ENCODE measurements around the gene POU2F1.

POU2F1 gene

DNA sequence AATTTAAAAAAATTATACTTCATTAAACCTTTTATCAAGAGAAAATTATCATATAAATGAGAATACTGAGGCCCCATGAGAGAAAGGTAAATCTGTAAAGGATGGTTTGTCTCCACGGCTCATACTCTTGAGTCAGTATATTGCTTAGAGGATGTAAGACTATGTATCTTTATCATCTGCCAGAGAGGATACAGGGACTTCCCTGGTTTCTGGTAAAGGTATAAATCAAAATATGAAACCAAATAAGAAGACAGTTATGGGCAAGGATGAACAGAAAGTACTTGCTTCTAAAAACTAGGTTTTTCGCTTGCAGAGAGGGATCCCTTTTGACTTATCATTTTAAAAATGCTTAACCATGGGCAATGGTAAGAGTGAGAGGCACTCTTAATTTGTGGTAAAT lies 112.4 kb downstream of the POU2F1 start:
- Histone ChIP-seq H3K4me2 (ENCODE audit: low read depth, low read length) (peak overlapping the region; percentile 7), H3K27me3 (replicated peaks; ENCODE audit: insufficient read depth, low read length) (no peaks in the 10 kb centered on the region), H3K79me2 (ENCODE audit: low read length) (peaks cover 39% of the 10 kb centered on the region), H3K9me2 (replicated peaks; ENCODE audit: insufficient read depth, low read length) (no peaks in the 10 kb centered on the region), H3K4me1 (ENCODE audit: low read length) (peaks cover 41% of the 10 kb centered on the region), H3K9ac (ENCODE audit: low read length) (no peak overlapping the region), H4K20me1 (ENCODE audit: insufficient read depth, low read length) (no peaks in the 10 kb centered on the region), H3K4me3 (ENCODE audit: low read length) (no peak overlapping the region), H3F3A (ENCODE audit: insufficient read depth, low read length) (peaks cover 37% of the 10 kb centered on the region), H2AFZ (ENCODE audit: low read length) (no peak overlapping the region), H3K36me3 (replicated peaks; ENCODE audit: insufficient read depth, low read length) (no peaks in the 10 kb centered on the region), H3K27ac (ENCODE audit: low read length) (peak overlapping the region; percentile 4; the same call in 1 of the 2 replicates), H3K9me3 (replicated peaks; ENCODE audit: insufficient read depth, low read length) (no peaks in the 10 kb centered on the region)
- peak; percentile 47 for DNase-seq
- TF ChIP-seq EZH2phosphoT487 (IDR thresholded peaks at IDR 0.05; ENCODE audit: low read length) = no peak
- TF ChIP-seq, protein P1, sequence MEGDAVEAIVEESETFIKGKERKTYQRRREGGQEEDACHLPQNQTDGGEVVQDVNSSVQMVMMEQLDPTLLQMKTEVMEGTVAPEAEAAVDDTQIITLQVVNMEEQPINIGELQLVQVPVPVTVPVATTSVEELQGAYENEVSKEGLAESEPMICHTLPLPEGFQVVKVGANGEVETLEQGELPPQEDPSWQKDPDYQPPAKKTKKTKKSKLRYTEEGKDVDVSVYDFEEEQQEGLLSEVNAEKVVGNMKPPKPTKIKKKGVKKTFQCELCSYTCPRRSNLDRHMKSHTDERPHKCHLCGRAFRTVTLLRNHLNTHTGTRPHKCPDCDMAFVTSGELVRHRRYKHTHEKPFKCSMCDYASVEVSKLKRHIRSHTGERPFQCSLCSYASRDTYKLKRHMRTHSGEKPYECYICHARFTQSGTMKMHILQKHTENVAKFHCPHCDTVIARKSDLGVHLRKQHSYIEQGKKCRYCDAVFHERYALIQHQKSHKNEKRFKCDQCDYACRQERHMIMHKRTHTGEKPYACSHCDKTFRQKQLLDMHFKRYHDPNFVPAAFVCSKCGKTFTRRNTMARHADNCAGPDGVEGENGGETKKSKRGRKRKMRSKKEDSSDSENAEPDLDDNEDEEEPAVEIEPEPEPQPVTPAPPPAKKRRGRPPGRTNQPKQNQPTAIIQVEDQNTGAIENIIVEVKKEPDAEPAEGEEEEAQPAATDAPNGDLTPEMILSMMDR (IDR thresholded peaks at IDR 0.05; ENCODE audit: low read length) = no peak

DNA sequence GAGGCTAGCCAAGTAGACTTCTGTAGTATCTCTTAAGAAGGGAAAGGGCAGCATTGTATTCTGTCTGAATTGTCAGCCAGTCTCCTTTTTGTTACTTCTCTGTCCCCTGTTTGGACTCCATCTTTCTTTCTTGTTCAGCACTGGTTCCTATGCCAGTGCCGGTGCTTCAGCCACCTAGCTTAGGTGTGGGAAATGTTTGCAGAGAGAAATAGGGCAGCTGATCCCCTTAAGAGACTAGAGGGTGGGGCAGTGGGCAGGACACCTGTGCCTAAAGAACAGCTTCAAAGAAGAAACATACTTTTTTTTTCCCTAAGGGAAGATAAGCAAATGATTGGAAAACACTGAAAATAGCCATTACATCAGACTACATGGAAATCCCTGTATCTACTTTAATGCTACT lies 113.0 kb downstream of the POU2F1 start:
- H3K9me3 ChIP-seq (replicated peaks; ENCODE audit: insufficient read depth, low read length) = no peaks in the 10 kb centered on the region

GRCh38 chr1:167339405-167339804 lies 118.7 kb downstream of the POU2F1 start:
- DNase-seq = no peak
- TF ChIP-seq EZH2phosphoT487 (IDR thresholded peaks at IDR 0.05; ENCODE audit: low read length) (no peak), EZH2 (optimal IDR thresholded peaks at IDR 0.05; ENCODE audit: low read depth, low read length) (no peak)
- TF ChIP-seq, protein P1 (IDR thresholded peaks at IDR 0.05; ENCODE audit: low read length) = no peak
- H3K27me3 ChIP-seq (replicated peaks; ENCODE audit: insufficient read depth, low read length) = no peaks in the 10 kb centered on the region
- H3K9me3 ChIP-seq (replicated peaks; ENCODE audit: insufficient read depth, low read length) = no peaks in the 10 kb centered on the region
- H2AFZ ChIP-seq (ENCODE audit: low read length) = no peak overlapping the region
- H3K9me2 ChIP-seq (replicated peaks; ENCODE audit: insufficient read depth, low read length) = no peaks in the 10 kb centered on the region
- H3K9ac ChIP-seq (ENCODE audit: low read length) = no peak overlapping the region
- no peaks in the 10 kb centered on the region for H4K20me1 ChIP-seq (ENCODE audit: insufficient read depth, low read length)
- H3K27ac ChIP-seq (ENCODE audit: low read length) = no peak overlapping the region
- no peak overlapping the region for H3K4me2 ChIP-seq (ENCODE audit: low read depth, low read length)
- H3K4me1 ChIP-seq (ENCODE audit: low read length) = no peaks in the 10 kb centered on the region
- H3K4me3 ChIP-seq (ENCODE audit: low read length) = no peak overlapping the region
- peaks cover 20% of the 10 kb centered on the region; the same call in 1 of the 2 replicates for H3K79me2 ChIP-seq (ENCODE audit: low read length)
- H3K36me3 ChIP-seq (replicated peaks; ENCODE audit: insufficient read depth, low read length) = no peaks in the 10 kb centered on the region
- no peaks in the 10 kb centered on the region for H3F3A ChIP-seq (ENCODE audit: insufficient read depth, low read length)

More for the DNA sequence above, 113.0 kb downstream of the POU2F1 start:
- peaks cover 31% of the 10 kb centered on the region for H3F3A ChIP-seq (ENCODE audit: insufficient read depth, low read length)
- no peak overlapping the region for H3K4me3 ChIP-seq (ENCODE audit: low read length)
- no peak overlapping the region for H2AFZ ChIP-seq (ENCODE audit: low read length)
- H3K27me3 ChIP-seq (replicated peaks; ENCODE audit: insufficient read depth, low read length) = no peaks in the 10 kb centered on the region
- DNase-seq = no peak
- peaks cover 39% of the 10 kb centered on the region for H3K79me2 ChIP-seq (ENCODE audit: low read length)
- TF ChIP-seq, protein P1 (IDR thresholded peaks at IDR 0.05; ENCODE audit: low read length) = no peak
- no peak for TF ChIP-seq EZH2phosphoT487 (IDR thresholded peaks at IDR 0.05; ENCODE audit: low read length)
- TF ChIP-seq EZH2 (optimal IDR thresholded peaks at IDR 0.05; ENCODE audit: low read depth, low read length) = no peak
- H3K4me2 ChIP-seq (ENCODE audit: low read depth, low read length) = peak overlapping the region; percentile 7
- H4K20me1 ChIP-seq (ENCODE audit: insufficient read depth, low read length) = no peaks in the 10 kb centered on the region
- H3K9ac ChIP-seq (ENCODE audit: low read length) = no peak overlapping the region
- H3K27ac ChIP-seq (ENCODE audit: low read length) = peak overlapping the region; percentile 4; the same call in 1 of the 2 replicates
- peaks cover 37% of the 10 kb centered on the region for H3K4me1 ChIP-seq (ENCODE audit: low read length)
- no peaks in the 10 kb centered on the region for H3K36me3 ChIP-seq (replicated peaks; ENCODE audit: insufficient read depth, low read length)
- no peaks in the 10 kb centered on the region for H3K9me2 ChIP-seq (replicated peaks; ENCODE audit: insufficient read depth, low read length)
